PFSK-1 (cell line): Measurements from ENCODE around the gene SULF2.

Source experiments
- FOXP2 ChIP-seq: optimal IDR thresholded peaks from 2 replicates; pipeline ENCODE3; 2011; ENCODE audit warnings: borderline replicate concordance, control low read depth, inconsistent platforms; ENCODE audit not compliant: insufficient read depth; ENCODE audit errors: extremely low read length, extremely low read depth
- POLR2AphosphoS5 ChIP-seq: IDR thresholded peaks from 2 replicates; pipeline ENCODE4 v1.6.1; 2012; ENCODE audit warnings: low read depth, mild to moderate bottlenecking, control low read depth, low read length, moderate library complexity
- SIN3A ChIP-seq: IDR thresholded peaks from 2 replicates; pipeline ENCODE4 v1.6.1; 2012; ENCODE audit warnings: mild to moderate bottlenecking, low read length, moderate library complexity, borderline replicate concordance; ENCODE audit not compliant: insufficient read depth
- TAF1 ChIP-seq: IDR thresholded peaks from 2 replicates; pipeline ENCODE4 v1.6.1; 2012; ENCODE audit warnings: low read length, control low read depth, borderline replicate concordance; ENCODE audit not compliant: insufficient read depth
- TF ChIP-seq, protein P1 (sequence below), 2 experiments: IDR thresholded peaks; 2 replicates each; pipeline versions ENCODE4 v1.6.1 to v1.8.0; 2011 to 2012; ENCODE audit warnings: low read depth in 2 of 2, low read length in 2 of 2, control low read depth in 1 of 2, inconsistent platforms in 1 of 2, mild to moderate bottlenecking in 1 of 2, moderate library complexity in 1 of 2; ENCODE audit not compliant: insufficient read depth in 1 of 2

The SULF2 gene

DNA sequence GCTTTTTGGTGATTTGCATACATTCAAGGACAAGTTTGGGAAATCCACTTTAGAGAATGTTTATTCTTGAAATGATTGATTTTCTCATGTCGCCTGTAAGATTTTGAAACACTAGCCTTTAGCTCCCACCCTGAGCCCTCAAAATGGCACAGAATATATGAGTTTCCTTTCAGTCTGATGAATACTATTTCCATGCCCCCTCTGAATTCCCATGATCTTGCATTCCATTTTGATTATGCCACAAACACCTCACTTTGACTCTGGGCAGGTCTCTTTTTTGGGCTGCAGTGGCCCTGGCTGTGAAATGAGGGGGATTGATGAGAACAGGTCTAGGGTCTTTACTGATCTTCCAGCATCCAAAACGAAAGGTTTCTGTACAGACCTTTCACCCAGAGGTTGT lies 50.4 kb downstream of the SULF2 start:
- no peak for TF ChIP-seq FOXP2
- TF ChIP-seq TAF1 = no peak
- no peak for TF ChIP-seq POLR2AphosphoS5
- TF ChIP-seq, protein P1, sequence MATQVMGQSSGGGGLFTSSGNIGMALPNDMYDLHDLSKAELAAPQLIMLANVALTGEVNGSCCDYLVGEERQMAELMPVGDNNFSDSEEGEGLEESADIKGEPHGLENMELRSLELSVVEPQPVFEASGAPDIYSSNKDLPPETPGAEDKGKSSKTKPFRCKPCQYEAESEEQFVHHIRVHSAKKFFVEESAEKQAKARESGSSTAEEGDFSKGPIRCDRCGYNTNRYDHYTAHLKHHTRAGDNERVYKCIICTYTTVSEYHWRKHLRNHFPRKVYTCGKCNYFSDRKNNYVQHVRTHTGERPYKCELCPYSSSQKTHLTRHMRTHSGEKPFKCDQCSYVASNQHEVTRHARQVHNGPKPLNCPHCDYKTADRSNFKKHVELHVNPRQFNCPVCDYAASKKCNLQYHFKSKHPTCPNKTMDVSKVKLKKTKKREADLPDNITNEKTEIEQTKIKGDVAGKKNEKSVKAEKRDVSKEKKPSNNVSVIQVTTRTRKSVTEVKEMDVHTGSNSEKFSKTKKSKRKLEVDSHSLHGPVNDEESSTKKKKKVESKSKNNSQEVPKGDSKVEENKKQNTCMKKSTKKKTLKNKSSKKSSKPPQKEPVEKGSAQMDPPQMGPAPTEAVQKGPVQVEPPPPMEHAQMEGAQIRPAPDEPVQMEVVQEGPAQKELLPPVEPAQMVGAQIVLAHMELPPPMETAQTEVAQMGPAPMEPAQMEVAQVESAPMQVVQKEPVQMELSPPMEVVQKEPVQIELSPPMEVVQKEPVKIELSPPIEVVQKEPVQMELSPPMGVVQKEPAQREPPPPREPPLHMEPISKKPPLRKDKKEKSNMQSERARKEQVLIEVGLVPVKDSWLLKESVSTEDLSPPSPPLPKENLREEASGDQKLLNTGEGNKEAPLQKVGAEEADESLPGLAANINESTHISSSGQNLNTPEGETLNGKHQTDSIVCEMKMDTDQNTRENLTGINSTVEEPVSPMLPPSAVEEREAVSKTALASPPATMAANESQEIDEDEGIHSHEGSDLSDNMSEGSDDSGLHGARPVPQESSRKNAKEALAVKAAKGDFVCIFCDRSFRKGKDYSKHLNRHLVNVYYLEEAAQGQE (IDR thresholded peaks at IDR 0.05; ENCODE audit: insufficient read depth in 1 of 2, low read depth in 2 of 2, low read length in 2 of 2) = no peak
- no peak for TF ChIP-seq SIN3A

DNA sequence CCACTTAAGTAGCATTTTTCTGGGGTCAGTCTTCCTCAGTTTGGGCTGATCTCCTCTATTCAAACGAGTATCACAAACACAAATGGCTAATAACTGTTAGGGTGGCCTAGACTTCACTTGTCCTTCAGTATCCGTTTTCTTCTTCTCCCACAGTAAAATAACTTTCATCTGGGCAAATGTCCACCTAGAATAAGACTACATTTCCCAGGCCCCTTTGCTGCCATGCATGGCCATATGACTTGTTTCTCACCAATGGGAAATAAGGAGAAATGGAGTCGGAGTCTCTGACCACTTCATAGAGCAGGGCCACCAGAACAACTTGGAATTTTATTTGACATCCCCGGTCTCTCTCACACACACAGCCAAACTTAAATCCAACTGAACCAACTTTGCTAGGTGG lies 51.4 kb downstream of the SULF2 start:
- TF ChIP-seq TAF1 (no peak), FOXP2 (no peak), SIN3A (no peak), POLR2AphosphoS5 (no peak)
- TF ChIP-seq, protein P1 (IDR thresholded peaks at IDR 0.05; ENCODE audit: insufficient read depth in 1 of 2, low read depth in 2 of 2, low read length in 2 of 2) = no peak

DNA sequence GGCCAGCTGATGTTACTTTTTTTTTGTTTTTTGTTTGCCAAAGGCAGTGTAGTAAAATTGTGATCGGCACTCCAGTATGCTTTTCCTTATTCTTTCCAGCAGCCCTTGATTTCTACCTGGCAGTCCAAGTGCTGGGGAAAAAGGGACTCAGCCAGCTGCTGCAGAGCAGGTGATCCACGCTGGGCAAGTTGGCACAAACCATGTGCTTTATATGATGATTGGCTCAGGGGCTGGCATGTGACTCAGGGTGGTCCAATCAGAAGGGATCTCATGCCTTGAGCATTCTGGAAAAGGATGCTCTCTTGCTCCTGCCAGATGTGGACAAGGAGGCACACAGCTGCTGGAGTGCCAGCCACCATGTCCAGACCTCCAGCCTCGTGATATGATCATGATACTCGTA lies 54.5 kb downstream of the SULF2 start:
- TF ChIP-seq TAF1 (no peak), POLR2AphosphoS5 (no peak), SIN3A (no peak), FOXP2 (no peak)
- TF ChIP-seq, protein P1 (IDR thresholded peaks at IDR 0.05; ENCODE audit: insufficient read depth in 1 of 2, low read depth in 2 of 2, low read length in 2 of 2) = no peak

DNA sequence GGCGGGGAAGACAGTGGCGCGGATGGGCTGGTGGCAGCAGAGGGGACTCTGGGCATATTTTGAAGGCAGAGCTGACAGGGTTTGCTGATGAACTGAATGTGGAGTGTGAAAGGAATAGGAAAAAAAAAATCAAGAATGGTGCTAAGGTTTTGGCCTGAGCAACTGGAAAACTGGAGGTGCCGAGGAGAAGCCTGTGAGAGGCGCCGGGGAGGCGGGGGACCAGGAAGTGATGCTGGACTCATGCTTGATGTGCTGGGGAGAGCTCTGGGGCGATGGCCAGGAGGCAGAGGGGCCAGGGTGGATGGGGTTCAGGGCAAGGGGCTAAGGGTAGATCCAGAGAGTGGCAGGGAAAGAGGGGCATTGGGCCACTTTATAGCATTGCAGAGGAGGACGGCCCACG lies 55.8 kb downstream of the SULF2 start:
- TF ChIP-seq POLR2AphosphoS5 = no peak
- TF ChIP-seq, protein P1 (IDR thresholded peaks at IDR 0.05; ENCODE audit: insufficient read depth in 1 of 2, low read depth in 2 of 2, low read length in 2 of 2) = no peak
- no peak for TF ChIP-seq TAF1
- no peak for TF ChIP-seq SIN3A
- TF ChIP-seq FOXP2 = no peak

DNA sequence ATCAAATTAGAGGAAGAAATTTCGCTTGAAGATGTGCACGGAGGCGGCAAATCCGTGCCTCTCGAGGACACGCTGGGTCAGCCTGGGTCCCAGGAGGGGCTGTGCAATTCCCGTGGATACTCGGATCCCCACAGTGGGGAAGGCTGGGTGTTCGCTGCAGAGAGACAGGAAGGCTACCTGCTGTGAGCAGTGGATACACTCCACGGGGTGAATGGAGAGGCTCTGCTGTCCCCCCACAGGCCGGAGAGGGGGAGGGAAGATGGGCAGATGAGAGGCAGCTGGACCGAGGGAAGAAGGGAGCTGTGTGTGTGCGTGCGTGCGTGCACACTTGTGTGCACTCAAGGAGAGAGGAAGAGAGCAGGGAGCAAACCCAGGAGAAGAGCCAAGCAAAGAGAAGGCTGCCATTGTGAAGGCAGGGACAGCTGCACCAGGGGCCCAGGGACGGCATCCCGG lies 57.3 kb downstream of the SULF2 start:
- TF ChIP-seq TAF1 = no peak
